ENCODE measurements around the gene NUCKS1.

- no peak for TF ChIP-seq CTCF (conservative IDR thresholded peaks at IDR 0.05; ENCODE audit: low read length)
- TF ChIP-seq EZH2phosphoT487 (IDR thresholded peaks at IDR 0.05; ENCODE audit: borderline replicate concordance) = no peak
Observed at GRCh38 chr1:205668951-205669340, 81.0 kb downstream of the NUCKS1 start.
